GM21528 (cell line): ENCODE measurements around the gene SLC39A12.

Experiments
- ATAC-seq: cut with Tn5 transposase; IDR thresholded peaks from one replicate; pipeline ENCODE4 v1.9.1; 2021; ENCODE audit warnings: mild to moderate bottlenecking, moderate library complexity; ENCODE audit not compliant: unreplicated experiment, low FRiP score

The SLC39A12 gene

DNA sequence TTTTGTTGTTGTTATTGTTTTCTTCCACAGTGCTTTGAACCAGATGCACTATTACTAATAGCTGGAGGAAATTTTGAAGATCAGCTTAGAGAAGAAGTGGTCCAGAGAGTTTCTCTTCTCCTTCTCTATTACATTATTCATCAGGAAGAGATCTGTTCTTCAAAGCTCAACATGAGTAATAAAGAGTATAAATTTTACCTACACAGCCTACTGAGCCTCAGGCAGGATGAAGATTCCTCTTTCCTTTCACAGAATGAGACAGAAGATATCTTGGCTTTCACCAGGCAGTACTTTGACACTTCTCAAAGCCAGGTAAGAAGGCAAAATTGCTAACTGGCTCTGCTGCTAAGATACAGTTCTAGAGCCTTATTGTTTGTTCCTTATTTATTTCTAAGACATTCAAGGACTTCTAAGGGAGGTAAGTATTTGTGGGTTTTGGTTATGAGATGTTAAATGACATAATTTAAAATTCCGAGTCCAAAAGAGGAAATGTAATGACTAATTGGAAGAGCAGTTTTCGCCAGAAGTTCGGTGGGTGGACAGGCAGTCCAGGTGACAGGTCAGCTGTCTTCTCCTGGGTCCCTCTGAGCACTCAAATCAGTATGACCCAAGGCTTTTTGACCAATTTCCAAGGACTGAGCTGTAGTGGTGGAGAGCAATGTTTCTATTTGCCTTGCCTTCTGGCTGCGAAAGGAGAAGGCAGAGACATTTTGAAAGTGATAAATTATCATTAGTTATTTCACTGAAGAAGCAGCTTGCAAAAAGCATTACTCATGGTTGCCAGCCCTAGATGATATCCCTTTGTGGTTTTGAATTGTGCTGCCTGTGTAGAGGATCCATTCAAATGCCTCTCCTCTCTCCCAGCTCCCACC, 10.1 kb downstream of the SLC39A12 start:
- ATAC-seq = no peak

DNA sequence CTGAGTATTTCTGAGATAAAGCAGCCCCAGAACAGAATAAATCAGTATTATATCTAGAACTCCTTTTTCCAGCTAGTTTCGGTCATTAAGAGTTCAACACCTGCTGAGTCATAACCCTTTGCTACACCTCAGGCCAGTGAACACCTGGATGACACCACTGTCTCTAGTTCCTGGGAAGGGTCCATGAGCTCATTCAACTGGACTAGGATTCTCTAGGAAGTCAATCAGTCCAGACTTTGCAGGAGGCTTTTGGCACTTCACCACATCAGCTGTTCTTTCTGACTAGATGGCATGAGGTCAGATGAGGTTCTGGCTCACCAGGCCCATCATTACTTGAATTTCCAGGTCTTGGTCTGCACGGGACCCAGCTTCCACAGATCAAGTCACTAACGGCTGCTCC, 11.7 kb downstream of the SLC39A12 start:
- ATAC-seq = no peak

DNA sequence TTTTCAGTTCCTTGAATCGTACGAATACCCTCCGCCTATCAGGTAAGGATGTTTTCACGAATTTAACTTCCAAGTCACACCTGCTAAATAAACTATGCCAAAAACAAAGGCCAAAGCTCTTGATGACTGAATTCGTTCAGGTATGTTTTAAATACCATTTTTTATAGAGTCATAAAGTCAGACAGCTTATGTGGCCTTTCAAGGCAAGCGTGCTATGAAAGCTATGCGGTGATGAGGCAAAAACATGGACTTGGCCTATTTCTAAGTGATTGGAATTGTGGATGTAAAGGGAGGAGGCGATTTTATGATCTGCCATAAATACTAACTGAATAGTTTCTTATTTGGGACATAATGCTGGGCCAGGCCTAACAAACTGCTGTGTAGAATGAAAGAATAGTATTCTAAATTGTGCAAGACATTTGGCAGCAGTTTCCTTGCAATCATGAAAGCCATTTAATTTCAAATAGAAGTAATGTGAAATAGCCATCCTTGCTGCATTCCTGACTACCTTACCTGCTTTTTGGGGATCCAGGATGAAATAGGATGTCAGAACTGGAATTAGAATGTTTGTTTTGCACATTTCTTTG, 14.0 kb downstream of the SLC39A12 start:
- no peak for ATAC-seq

DNA sequence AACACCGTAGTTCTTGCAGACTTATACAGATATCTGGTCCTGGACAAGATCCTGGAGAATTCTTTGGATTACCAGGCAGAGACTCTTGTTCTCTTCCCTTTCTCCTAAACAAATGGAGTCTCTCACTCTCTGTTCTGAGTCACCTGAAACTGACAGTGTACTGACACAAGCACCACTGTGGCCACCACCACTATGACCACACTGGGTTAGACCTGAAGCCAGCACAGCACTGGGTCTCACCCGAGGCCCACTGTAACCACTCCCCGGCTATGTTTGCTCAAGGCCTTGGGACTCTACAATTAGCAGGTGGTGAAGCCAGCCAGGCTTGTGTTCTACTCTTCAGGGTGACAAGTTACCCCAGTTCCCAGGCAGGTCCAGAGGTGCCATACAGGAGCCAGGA, 22.8 kb downstream of the SLC39A12 start:
- ATAC-seq = no peak

DNA sequence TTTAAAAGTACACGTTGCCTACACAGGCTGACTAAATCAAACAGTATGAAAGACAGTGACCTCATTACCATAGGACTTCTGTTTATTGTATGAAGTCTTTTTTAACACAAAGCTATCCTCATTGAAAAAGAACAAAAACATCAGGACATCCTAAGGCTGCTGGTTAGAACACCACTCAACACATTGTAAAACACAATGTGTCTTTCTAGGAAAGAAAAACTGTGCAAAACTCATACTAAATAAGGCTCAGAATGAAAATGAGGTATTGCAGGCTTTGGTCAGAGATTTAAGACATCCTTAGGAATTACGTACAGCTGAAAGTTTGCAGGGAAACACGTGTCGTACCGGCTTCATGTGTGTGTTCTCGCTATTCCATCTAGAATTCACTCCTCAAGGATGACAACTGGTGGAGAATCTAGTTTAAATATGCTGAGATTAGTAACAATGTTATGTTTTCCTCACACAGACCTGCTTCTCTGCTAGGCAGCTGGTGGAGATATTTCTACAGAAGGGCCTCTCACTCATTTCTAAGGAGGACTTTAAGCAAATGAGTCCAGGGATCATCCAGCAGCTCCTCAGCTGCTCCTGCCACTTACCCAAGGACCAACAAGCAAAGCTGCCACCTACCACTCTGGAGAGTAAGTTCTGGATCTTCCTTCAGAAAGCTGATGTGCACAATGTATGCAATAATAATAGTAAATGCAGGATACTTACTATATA, 29.3 kb downstream of the SLC39A12 start:
- no peak for ATAC-seq

DNA sequence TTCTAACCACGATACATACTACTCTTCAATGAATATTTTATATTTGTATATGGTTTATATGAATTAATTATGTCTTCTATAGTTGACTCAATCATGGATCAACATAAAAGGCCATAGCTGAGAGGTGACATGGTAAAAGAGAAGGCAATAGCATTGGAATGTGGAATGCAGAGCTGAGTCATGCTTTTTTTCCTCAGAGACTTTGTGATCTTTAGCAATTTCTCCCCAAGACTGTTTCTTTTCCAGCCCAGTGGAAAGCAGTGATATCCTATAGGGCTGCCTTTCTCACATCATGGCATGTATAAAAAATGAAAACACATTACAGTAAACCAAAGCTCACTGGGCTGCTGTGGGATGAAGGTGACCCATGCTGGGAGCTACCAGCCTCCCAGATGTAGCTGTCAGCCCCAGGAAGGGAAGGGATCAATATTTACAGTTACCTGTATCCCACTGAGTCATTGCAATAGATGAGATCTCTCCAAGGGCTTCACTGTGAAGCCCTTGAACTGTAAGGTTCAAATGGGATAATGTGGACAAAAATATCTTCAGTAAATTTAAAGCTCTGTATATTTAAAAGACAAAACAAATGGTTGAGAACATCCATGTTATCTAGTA, 30.2 kb downstream of the SLC39A12 start:
- no peak for ATAC-seq

DNA sequence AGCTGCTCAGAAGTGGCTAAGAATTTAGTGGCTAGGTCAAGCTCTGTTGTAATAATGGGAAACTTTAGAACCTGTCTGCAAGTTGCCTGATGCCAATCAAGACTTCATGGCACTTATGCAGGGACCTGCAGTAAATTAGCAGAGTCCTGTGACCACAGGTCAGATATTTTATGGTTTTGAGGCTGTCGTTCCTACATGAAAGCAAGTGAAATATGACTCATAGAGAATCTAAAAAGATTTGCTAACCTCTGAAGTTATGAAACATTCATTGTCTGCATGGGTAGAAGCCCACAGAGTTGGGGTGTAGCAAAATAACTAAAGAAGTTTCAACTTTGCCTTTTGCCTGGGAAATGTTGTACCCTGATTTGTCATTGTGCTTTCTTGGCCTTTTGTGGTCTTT, 32.3 kb downstream of the SLC39A12 start:
- peak; percentile 73 for ATAC-seq

DNA sequence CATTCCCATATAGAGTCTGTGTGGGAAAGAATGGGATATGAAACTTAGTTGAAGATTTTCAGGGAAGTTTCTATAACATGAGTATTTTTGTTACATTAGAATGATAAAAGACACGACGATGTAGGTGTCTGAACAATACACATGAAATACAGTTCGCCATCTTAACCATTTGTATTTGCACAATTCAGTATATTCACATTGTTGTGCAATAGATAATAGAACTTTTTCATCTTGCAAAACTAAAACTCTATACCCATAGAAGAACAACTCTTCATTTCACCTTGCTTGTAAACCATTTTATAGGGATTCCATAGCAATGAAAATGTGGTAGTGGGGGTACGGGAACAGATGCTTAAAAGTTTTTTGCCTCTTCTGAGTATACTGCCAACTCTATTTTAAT, 32.8 kb downstream of the SLC39A12 start:
- ATAC-seq = no peak

DNA sequence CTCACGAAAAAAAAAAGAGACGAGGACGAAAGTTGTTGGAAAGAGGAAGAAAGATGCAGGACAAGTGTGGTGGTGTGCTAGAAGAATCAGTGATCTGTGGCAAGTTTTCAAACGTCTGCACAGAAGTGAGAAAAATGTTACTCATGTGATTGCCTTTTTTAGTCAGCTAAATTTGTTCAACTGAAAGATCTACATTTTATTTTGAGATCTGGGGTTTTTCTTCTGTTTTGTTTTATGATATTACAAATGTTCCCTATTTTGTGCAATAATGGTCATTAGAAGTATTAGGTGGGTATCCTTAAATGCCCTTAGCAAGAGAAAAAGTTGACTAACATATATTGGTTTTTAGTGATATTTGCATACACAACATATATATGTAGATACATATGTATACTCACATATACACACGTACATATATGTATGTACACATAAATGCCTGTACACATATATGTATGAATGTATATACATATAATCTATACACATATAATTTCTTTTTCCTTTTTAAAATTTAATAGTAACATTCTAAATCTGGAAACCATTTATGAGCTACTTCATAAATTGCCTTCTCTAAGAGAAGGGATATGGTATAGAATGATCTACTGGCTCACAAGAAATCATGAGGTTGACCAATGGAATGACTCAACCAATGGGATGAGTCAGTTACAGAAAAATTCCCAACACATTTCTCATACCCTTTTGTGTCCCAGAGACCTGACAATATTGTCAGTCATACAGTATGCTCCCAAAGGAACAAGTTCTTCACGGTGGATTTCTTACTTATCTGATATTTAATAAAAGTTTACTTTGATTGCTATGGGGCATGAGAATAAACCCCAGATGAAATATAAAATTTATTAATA, 38.4 kb downstream of the SLC39A12 start:
- ATAC-seq = peak; percentile 86

DNA sequence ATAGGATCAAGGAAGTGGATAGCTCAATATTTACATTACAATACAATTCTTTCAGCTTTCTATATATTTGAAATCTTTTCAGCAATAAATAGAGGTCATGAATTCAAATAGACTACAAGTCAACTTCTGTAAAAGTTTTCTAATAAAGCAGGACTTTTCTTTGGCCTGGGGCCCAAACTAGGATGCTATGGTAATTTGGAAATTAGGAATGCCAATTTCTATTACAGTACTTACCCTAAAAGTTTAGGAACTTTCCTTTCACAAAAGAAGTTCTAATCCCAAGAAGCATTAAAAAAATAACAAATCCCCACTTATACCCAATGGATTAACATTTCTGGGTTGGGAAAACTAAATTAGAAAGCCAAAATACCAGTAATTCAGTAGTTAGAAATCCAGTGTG, 40.5 kb downstream of the SLC39A12 start:
- no peak for ATAC-seq

DNA sequence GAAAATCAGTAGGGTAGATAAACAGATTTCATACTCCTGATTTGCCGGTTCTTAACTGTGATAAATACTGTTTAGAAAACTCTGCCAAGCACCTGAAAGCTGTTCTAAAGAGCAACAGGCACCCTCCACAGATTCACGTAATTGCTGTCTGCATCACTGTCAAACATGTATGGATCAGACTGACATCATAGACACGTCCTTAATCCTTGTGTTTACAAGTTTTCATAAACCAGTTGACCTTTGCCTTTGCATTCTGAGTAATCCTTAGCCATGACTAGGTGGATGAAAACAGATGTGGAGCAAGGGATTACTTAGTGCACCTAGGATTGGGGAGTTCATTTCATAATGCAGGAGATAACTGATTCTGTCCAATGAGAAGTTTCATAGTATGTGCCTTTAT, 41.6 kb downstream of the SLC39A12 start:
- ATAC-seq = no peak

DNA sequence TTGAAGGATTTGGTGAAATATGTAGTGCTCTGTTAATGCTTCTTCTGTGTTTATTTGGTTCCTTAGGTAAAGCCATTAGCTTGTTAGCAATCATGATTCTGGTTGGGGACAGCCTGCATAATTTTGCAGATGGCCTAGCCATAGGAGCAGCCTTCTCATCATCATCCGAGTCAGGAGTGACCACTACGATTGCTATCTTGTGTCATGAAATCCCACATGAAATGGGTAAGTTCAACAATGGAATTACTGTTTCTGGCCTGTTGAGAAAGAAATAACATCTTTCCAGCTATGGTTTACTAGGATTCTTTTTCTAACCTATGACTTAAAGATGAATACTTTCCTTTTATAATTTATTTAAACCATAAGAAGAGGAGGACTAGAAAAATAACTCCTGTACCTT, 48.9 kb downstream of the SLC39A12 start:
- ATAC-seq = no peak

DNA sequence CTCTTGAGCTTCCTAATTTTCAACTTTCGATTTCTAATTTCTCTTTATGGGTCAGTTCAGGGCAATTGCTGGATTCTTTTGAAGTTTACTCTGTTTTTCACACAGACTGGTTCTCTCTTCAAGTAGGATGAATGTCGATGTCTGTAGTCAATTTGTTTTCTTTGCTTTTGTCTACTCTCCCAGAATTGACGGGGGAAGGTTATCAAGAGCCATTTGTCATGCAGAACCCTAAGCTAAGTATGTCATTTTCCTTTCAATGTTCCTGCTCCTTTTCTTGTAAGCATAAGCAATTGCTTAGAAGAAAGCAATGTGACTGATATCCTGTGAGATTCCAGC, 53.7 kb downstream of the SLC39A12 start:
- no peak for ATAC-seq

DNA sequence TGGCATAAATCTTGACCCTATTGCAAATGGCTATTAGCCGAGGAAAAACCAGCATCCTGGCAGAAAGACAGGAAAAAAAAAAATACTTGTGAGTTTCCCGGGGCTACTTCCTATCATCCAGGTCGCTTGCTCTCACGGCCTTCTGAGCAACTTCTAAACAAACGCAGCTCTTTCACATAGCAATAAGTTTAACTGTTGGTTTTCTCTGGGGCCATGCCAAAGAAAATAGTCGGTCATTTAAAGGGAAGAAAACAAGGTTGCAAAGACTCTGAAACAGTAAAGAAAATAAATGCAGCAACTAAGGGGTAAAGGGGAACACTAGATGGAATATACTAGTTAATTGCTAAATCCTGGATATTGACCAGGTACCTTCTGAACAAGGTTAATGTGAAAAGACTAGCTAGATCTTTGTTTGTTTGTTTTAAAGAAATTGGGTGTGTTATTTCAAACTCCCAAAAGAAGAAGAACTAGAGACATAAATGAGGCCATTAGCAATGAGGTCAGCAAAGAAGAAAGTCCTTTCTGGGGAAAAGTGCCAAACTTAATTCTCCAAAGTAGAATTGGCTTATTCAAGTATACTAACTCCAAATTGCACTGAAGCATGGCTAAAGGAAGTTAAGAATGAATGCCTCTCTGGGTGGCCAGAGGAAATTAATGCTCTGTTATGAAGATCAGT, 54.2 kb downstream of the SLC39A12 start:
- ATAC-seq = no peak

DNA sequence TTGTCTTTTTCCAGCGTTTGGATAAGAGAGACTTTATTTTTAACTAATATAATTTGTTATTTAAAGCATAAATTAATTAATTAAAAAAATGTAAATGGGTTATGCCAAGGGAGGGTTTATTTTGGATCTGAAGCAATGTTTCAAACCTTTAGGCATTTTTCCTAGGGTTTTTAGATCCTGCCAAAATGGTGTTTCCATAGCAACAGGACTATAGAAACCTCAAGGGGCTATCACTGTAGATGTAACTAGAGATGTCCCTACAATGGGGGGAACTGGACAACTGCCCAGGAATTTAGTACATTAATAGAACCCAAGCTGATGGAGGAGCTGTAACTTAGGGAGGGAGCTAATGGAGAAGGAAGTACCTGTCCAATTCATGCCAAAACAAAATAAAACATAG, 57.3 kb downstream of the SLC39A12 start:
- no peak for ATAC-seq

DNA sequence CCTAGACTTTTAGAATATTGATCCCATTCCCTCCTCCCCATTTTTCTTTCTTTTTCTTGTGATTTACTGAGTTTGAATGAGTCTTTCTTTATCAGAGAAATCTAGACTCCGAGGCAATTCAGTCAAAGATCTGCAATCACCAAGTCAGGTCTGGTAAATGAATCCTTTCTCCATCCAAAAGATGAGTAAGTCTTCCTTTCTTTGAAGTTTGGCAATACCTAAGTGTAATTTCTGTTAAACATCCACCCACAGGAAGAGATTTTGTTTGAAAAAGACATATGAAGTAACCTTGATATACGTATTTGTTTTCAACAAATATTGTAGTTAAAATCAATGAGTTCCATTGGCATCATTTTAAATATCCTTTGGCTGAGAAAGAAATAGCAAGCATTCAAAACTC, 58.3 kb downstream of the SLC39A12 start:
- no peak for ATAC-seq

DNA sequence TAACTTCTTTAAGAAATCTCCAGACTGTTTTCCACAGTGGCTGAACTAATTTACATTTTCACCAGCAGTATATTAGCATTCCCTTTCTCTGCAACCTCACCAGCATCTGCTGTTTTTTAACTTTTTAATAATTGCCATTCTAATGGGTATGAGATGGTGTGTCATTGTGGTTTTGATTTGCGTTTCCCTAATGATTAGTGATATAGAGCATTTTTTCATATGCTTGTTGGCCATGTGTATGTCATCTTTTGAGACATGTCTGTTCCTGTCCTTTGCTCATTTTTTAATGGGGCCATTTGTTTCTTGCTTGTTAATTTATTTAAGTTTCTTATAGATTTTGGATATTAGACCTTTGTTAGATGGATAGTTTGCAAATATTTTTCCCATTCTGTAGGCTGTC, 68.8 kb downstream of the SLC39A12 start:
- no peak for ATAC-seq

DNA sequence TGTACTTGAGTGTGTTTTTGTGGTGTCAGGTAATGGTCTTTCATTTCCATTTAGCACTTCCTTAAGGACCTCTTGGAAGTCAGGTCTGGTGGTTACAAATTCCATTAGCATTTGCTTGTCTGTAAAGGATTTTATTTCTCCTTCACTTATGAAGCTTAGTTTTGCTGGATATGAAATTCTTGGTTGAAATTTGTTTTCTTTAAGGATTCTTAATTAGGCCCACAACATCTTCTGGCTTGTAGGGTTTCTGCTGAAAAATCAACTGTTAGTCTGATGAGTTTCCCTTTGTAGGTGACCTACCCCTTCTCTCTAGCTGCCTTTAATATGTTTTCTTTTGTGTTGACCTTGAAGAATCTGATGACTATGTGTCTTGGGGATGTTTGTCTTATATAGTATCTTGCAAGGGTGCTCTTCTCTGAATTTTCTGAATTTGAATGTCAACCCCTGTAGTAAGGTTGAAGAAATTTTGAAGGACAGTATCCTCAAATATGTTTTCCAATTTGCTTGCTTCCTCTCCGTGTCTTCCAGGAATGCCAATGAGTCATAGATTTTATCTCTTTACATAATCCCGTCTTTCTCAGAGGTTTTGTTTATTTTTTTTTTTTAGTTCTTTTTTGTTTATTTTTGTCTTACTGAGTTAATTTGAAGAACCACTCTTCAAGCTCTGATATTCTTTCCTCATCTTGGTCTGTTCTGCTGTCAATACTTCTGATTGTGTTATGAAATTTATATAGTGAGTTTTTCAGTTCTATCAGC, 70.2 kb downstream of the SLC39A12 start:
- no peak for ATAC-seq
